GM12872 (cell line): ENCODE results near the gene CENPVL1.
"Not testable (repeated sequence)": the region's sequence is repeated elsewhere in the genome, so short reads cannot be mapped to it uniquely, and the experiment has no call there.

Source experiments
- CTCF ChIP-seq: IDR thresholded peaks from 3 replicates; pipeline ENCODE4 v1.5.1; 2011; ENCODE audit warnings: low read depth, mild to moderate bottlenecking, low read length, moderate library complexity; ENCODE audit not compliant: insufficient read depth

CENPVL1 gene

GRCh38 chrX:51710277-51711164, at the start of gene CENPVL1:
CENPVL1 (plus strand) TSS chrX:51710512; CDS start chrX:51710512, 0 bp downstream.
- TF ChIP-seq CTCF, result not testable (repeated sequence)

GRCh38 chrX:51665981-51666380, 44.3 kb upstream of the CENPVL1 start:
- no peak for TF ChIP-seq CTCF

- TF ChIP-seq CTCF, result not testable (repeated sequence)
These were observed 27.6 kb upstream of the CENPVL1 start, which contains the start of gene CENPVL2 for GRCh38 chrX:51682720-51683062. CENPVL2 (minus strand) TSS chrX:51682831; CDS start chrX:51682831, 0 bp downstream.

GRCh38 chrX:51694254-51694653, 16.1 kb upstream of the CENPVL1 start:
- no peak for TF ChIP-seq CTCF

GRCh38 chrX:51697397-51697796, 12.9 kb upstream of the CENPVL1 start:
- TF ChIP-seq CTCF, result no peak

GRCh38 chrX:51728202-51728601, 17.9 kb downstream of the CENPVL1 start:
- no peak for TF ChIP-seq CTCF

GRCh38 chrX:51737091-51737490, 26.8 kb downstream of the CENPVL1 start:
- no peak for TF ChIP-seq CTCF
